ENCODE measurements around the gene PHKB.

The PHKB gene

GRCh38 chr16:47729701-47730100 lies 268.6 kb downstream of the PHKB start:
- Histone ChIP-seq H3K9ac (ENCODE audit: low read length) (no peak overlapping the region), H3K27ac (ENCODE audit: low read depth, low read length) (no peak overlapping the region), H4K5ac (ENCODE audit: low read length) (no peak overlapping the region), H2BK15ac (replicated peaks; ENCODE audit: low read depth) (no peak overlapping the region), H3K23ac (ENCODE audit: low read length) (no peak overlapping the region), H2BK5ac (ENCODE audit: low read length) (no peak overlapping the region), H3K4ac (ENCODE audit: low read depth, low read length) (peak overlapping the region; percentile 4), H3K36me3 (ENCODE audit: control insufficient read depth, insufficient read depth, low read length) (no peaks in the 10 kb centered on the region), H3K27me3 (ENCODE audit: insufficient read depth, low read length, poor library complexity) (no peaks in the 10 kb centered on the region), H3K79me1 (ENCODE audit: low read length) (no peaks in the 10 kb centered on the region), H3K79me2 (ENCODE audit: control insufficient read depth, insufficient read depth, low read length) (no peaks in the 10 kb centered on the region), H4K8ac (ENCODE audit: low read depth, low read length) (no peak overlapping the region), H3K4me2 (ENCODE audit: low read length) (no peak overlapping the region), H2BK120ac (ENCODE audit: low read depth, low read length) (no peak overlapping the region), H3K4me1 (ENCODE audit: control insufficient read depth, low read depth, low read length) (no peaks in the 10 kb centered on the region), H3K56ac (ENCODE audit: low read length) (no peak overlapping the region), H2AK5ac (ENCODE audit: low read length) (no peak overlapping the region), H3K4me3 (ENCODE audit: low read length) (no peak overlapping the region), H3K18ac (ENCODE audit: low read length) (no peak overlapping the region)
- WGBS (ENCODE audit: extremely low coverage, insufficient coverage, low lambda C conversion rate), result no CpG with 5 or more reads among the region's 12 CpGs
- DNase-seq, result no peak

- Histone ChIP-seq H3K79me1 (ENCODE audit: low read length) (no peaks in the 10 kb centered on the region), H3K18ac (ENCODE audit: low read length) (no peak overlapping the region), H2BK15ac (replicated peaks; ENCODE audit: low read depth) (no peak overlapping the region), H3K27me3 (ENCODE audit: insufficient read depth, low read length, poor library complexity) (no peaks in the 10 kb centered on the region), H2BK120ac (ENCODE audit: low read depth, low read length) (no peak overlapping the region), H3K56ac (ENCODE audit: low read length) (no peak overlapping the region), H3K4me3 (ENCODE audit: low read length) (no peak overlapping the region), H2BK5ac (ENCODE audit: low read length) (no peak overlapping the region), H4K8ac (ENCODE audit: low read depth, low read length) (no peak overlapping the region), H3K4me1 (ENCODE audit: control insufficient read depth, low read depth, low read length) (peaks cover 1% of the 10 kb centered on the region), H4K5ac (ENCODE audit: low read length) (no peak overlapping the region), H3K9ac (ENCODE audit: low read length) (no peak overlapping the region), H3K4ac (ENCODE audit: low read depth, low read length) (no peak overlapping the region), H3K4me2 (ENCODE audit: low read length) (no peak overlapping the region), H3K79me2 (ENCODE audit: control insufficient read depth, insufficient read depth, low read length) (no peaks in the 10 kb centered on the region), H3K36me3 (ENCODE audit: control insufficient read depth, insufficient read depth, low read length) (no peaks in the 10 kb centered on the region), H2AK5ac (ENCODE audit: low read length) (no peak overlapping the region), H3K27ac (ENCODE audit: low read depth, low read length) (no peak overlapping the region), H3K23ac (ENCODE audit: low read length) (no peak overlapping the region)
- no peak for DNase-seq
- no CpG with 5 or more reads among the region's 2 CpGs for WGBS (ENCODE audit: extremely low coverage, insufficient coverage, low lambda C conversion rate)
Observed at GRCh38 chr16:47731252-47731651, 270.1 kb downstream of the PHKB start.

- Histone ChIP-seq H2AK5ac (ENCODE audit: low read length) (no peak overlapping the region), H4K8ac (ENCODE audit: low read depth, low read length) (no peak overlapping the region), H3K9ac (ENCODE audit: low read length) (no peak overlapping the region), H3K4me3 (ENCODE audit: low read length) (no peak overlapping the region), H3K4me2 (ENCODE audit: low read length) (no peak overlapping the region), H3K56ac (ENCODE audit: low read length) (no peak overlapping the region), H3K4ac (ENCODE audit: low read depth, low read length) (no peak overlapping the region), H2BK120ac (ENCODE audit: low read depth, low read length) (no peak overlapping the region), H3K79me2 (ENCODE audit: control insufficient read depth, insufficient read depth, low read length) (no peaks in the 10 kb centered on the region), H3K18ac (ENCODE audit: low read length) (no peak overlapping the region), H3K4me1 (ENCODE audit: control insufficient read depth, low read depth, low read length) (peaks cover 1% of the 10 kb centered on the region), H3K23ac (ENCODE audit: low read length) (no peak overlapping the region), H3K36me3 (ENCODE audit: control insufficient read depth, insufficient read depth, low read length) (no peaks in the 10 kb centered on the region), H3K79me1 (ENCODE audit: low read length) (no peaks in the 10 kb centered on the region), H2BK15ac (replicated peaks; ENCODE audit: low read depth) (no peak overlapping the region), H2BK5ac (ENCODE audit: low read length) (no peak overlapping the region), H4K5ac (ENCODE audit: low read length) (no peak overlapping the region), H3K27ac (ENCODE audit: low read depth, low read length) (peak overlapping the region; percentile 53), H3K27me3 (ENCODE audit: insufficient read depth, low read length, poor library complexity) (no peaks in the 10 kb centered on the region)
- peak; percentile 20 for DNase-seq
- WGBS (ENCODE audit: extremely low coverage, insufficient coverage, low lambda C conversion rate), result no CpG with 5 or more reads among the region's 3 CpGs
Observed at GRCh38 chr16:47732122-47732521, 271.0 kb downstream of the PHKB start.

GRCh38 chr16:47732523-47733111 lies 271.5 kb downstream of the PHKB start:
- no CpG with 5 or more reads among the region's 6 CpGs for WGBS (ENCODE audit: extremely low coverage, insufficient coverage, low lambda C conversion rate)

GRCh38 chr16:47734081-47734857 lies 273.1 kb downstream of the PHKB start:
- WGBS (ENCODE audit: extremely low coverage, insufficient coverage, low lambda C conversion rate), result no CpG with 5 or more reads among the region's 6 CpGs
- H3K9ac ChIP-seq (ENCODE audit: low read length), result no peak overlapping the region

More at GRCh38 chr16:47732523-47733111, 271.5 kb downstream of the PHKB start:
- no peak overlapping the region for H4K8ac ChIP-seq (ENCODE audit: low read depth, low read length)
- H3K79me2 ChIP-seq (ENCODE audit: control insufficient read depth, insufficient read depth, low read length), result no peaks in the 10 kb centered on the region
- no peak overlapping the region for H3K4me2 ChIP-seq (ENCODE audit: low read length)
- H2BK120ac ChIP-seq (ENCODE audit: low read depth, low read length), result no peak overlapping the region
- H2AK5ac ChIP-seq (ENCODE audit: low read length), result no peak overlapping the region
- H3K36me3 ChIP-seq (ENCODE audit: control insufficient read depth, insufficient read depth, low read length), result no peaks in the 10 kb centered on the region
- no peak overlapping the region for H3K4ac ChIP-seq (ENCODE audit: low read depth, low read length)
- no peak overlapping the region for H3K23ac ChIP-seq (ENCODE audit: low read length)
- no peaks in the 10 kb centered on the region for H3K79me1 ChIP-seq (ENCODE audit: low read length)
- H3K56ac ChIP-seq (ENCODE audit: low read length), result no peak overlapping the region
- H3K18ac ChIP-seq (ENCODE audit: low read length), result no peak overlapping the region
- no peak overlapping the region for H2BK15ac ChIP-seq (replicated peaks; ENCODE audit: low read depth)
- peak; percentile 81 for DNase-seq
- no peaks in the 10 kb centered on the region for H3K27me3 ChIP-seq (ENCODE audit: insufficient read depth, low read length, poor library complexity)
- no peak overlapping the region for H2BK5ac ChIP-seq (ENCODE audit: low read length)
- peaks cover 1% of the 10 kb centered on the region for H3K4me1 ChIP-seq (ENCODE audit: control insufficient read depth, low read depth, low read length)
- no peak overlapping the region for H4K5ac ChIP-seq (ENCODE audit: low read length)
- no peak overlapping the region for H3K9ac ChIP-seq (ENCODE audit: low read length)
- H3K4me3 ChIP-seq (ENCODE audit: low read length), result no peak overlapping the region
- no peak overlapping the region for H3K27ac ChIP-seq (ENCODE audit: low read depth, low read length)

More at GRCh38 chr16:47734081-47734857, 273.1 kb downstream of the PHKB start:
- peak overlapping the region; percentile 64 for H2BK15ac ChIP-seq (replicated peaks; ENCODE audit: low read depth)
- no peak overlapping the region for H4K8ac ChIP-seq (ENCODE audit: low read depth, low read length)
- no peaks in the 10 kb centered on the region for H3K79me2 ChIP-seq (ENCODE audit: control insufficient read depth, insufficient read depth, low read length)
- no peak overlapping the region for H2BK5ac ChIP-seq (ENCODE audit: low read length)
- no peaks in the 10 kb centered on the region for H3K79me1 ChIP-seq (ENCODE audit: low read length)
- no peak overlapping the region for H3K4ac ChIP-seq (ENCODE audit: low read depth, low read length)
- peaks cover 1% of the 10 kb centered on the region for H3K4me1 ChIP-seq (ENCODE audit: control insufficient read depth, low read depth, low read length)
- H2AK5ac ChIP-seq (ENCODE audit: low read length), result no peak overlapping the region
- no peak overlapping the region for H3K4me2 ChIP-seq (ENCODE audit: low read length)
- H3K27me3 ChIP-seq (ENCODE audit: insufficient read depth, low read length, poor library complexity), result no peaks in the 10 kb centered on the region
- no peak overlapping the region for H3K27ac ChIP-seq (ENCODE audit: low read depth, low read length)
- no peak for DNase-seq
- H3K36me3 ChIP-seq (ENCODE audit: control insufficient read depth, insufficient read depth, low read length), result no peaks in the 10 kb centered on the region
- H3K56ac ChIP-seq (ENCODE audit: low read length), result peak overlapping the region; percentile 19
- H3K18ac ChIP-seq (ENCODE audit: low read length), result no peak overlapping the region
- H3K23ac ChIP-seq (ENCODE audit: low read length), result no peak overlapping the region
- no peak overlapping the region for H3K4me3 ChIP-seq (ENCODE audit: low read length)
- H2BK120ac ChIP-seq (ENCODE audit: low read depth, low read length), result no peak overlapping the region
- H4K5ac ChIP-seq (ENCODE audit: low read length), result no peak overlapping the region

Data from mesendoderm (in vitro differentiated cells).